NCI-H1694 (cell line): ENCODE results near the gene COX5A.

ENCODE experiments used
- DNase-seq: peaks from one replicate; lab custom pipeline; 2025; lab: John Stamatoyannopoulos, UW

Gene COX5A

GRCh38 chr15:74870436-74871215 lies 67.2 kb downstream of the COX5A start:
- DNase-seq = no peak
